B cell (primary cell): ENCODE data around the gene MBNL1. TPM values are rescaled to one million over a fixed set of nuclear protein-coding genes. Genes with fewer than 3 reads are reported as not detected.

Experiments used
- ATAC-seq: fragments of 200-7000 bp; cut with Tn5 transposase; one replicate; pipeline ENCODE4 v1.10.0; 2021; ENCODE audit warnings: low read depth, mild to moderate bottlenecking, moderate number of reproducible peaks, moderate library complexity
- CTCF ChIA-PET: fragments of 350-600 bp; sonication (Branson Sonifier 250); formaldehyde crosslinking; loops from one replicate; lab custom pipeline; 2021; ENCODE audit warnings: antibody characterized with exemption, inconsistent platforms; lab: Charles Lee
- POLR2A ChIA-PET: fragments of 350-600 bp; sonication (Branson Sonifier 250); formaldehyde crosslinking; loops from one replicate; lab custom pipeline; 2021; ENCODE audit warnings: antibody characterized with exemption; lab: Charles Lee
- DNase-seq: peaks from one replicate; pipeline ENCODE4 v3.0.0; 2013
- H2AFZ ChIP-seq: 2 replicates; pipeline ENCODE4 v1.6.1; 2012; ENCODE audit warnings: mild to moderate bottlenecking, low read depth, low read length; ENCODE audit not compliant: insufficient read depth, poor library complexity, severe bottlenecking
- H3K27ac ChIP-seq, 2 donors: 1 replicate in 1 of 2; 2 replicates in 1 of 2; pipeline ENCODE4 v1.5.1; 2012 to 2013; ENCODE audit warnings: low read length in 2 of 2, mild to moderate bottlenecking in 2 of 2, moderate library complexity in 1 of 2
- H3K27me3 ChIP-seq, 4 experiments: fragments of 200-600 bp in 1 of 4; sonication (generic) in 1 of 4; replicated peaks in 1 of 4; 1 replicate in 2 of 4; 2 replicates in 2 of 4; pipeline versions ENCODE4 v1.6.1 to v1.7.0; 2013 to 2016; ENCODE audit warnings: low read length in 3 of 4, mild to moderate bottlenecking in 2 of 4, mixed read lengths in 1 of 4, moderate library complexity in 1 of 4; ENCODE audit not compliant: insufficient read depth in 4 of 4, control insufficient read depth in 3 of 4; ENCODE audit errors: control extremely low read depth in 1 of 4
- H3K36me3 ChIP-seq, 2 experiments: replicated peaks in 1 of 2; 1 replicate in 1 of 2; 2 replicates in 1 of 2; pipeline versions ENCODE4 v1.6.1 to v1.7.1; 2013; ENCODE audit warnings: low read length in 1 of 2; ENCODE audit not compliant: insufficient read depth in 2 of 2, control insufficient read depth in 1 of 2; ENCODE audit errors: control extremely low read depth in 1 of 2, extremely low read depth in 1 of 2
- H3K4me1 ChIP-seq, 2 donors: fragments of 200-600 bp in 1 of 2; sonication (generic) in 1 of 2; 1 replicate in 1 of 2; 2 replicates in 1 of 2; pipeline versions ENCODE4 v1.5.1 to v1.6.1; 2013 to 2017; ENCODE audit warnings: low read length in 2 of 2; ENCODE audit not compliant: control insufficient read depth in 2 of 2, insufficient read depth in 2 of 2
- H3K4me2 ChIP-seq: replicated peaks from 2 replicates; pipeline ENCODE3; 2012; ENCODE audit warnings: mild to moderate bottlenecking, low read depth, low read length; ENCODE audit not compliant: poor library complexity, severe bottlenecking
- H3K4me3 ChIP-seq, 5 experiments: fragments of 200-600 bp in 1 of 5; sonication (generic) in 1 of 5; 1 replicate in 3 of 5; 2 replicates in 2 of 5; pipeline versions ENCODE4 v1.5.1 to v1.7.0; 2011 to 2016; ENCODE audit warnings: low read length in 4 of 5, mild to moderate bottlenecking in 4 of 5, low read depth in 2 of 5, control low read depth in 1 of 5, moderate library complexity in 1 of 5; ENCODE audit not compliant: insufficient read depth in 1 of 5; ENCODE audit errors: control extremely low read depth in 1 of 5, extremely low read depth in 1 of 5
- H3K79me2 ChIP-seq: fragments of 200-600 bp; sonication (generic); one replicate; pipeline ENCODE4 v1.6.0; 2016; ENCODE audit warnings: low read length; ENCODE audit not compliant: control insufficient read depth, insufficient read depth
- H3K9ac ChIP-seq: fragments of 200-600 bp; sonication (generic); 2 replicates; pipeline ENCODE4 v1.6.1; 2017; ENCODE audit warnings: mild to moderate bottlenecking, low read length, moderate library complexity
- H3K9me3 ChIP-seq, 3 donors: one replicate each; pipeline versions ENCODE4 v1.6.1 to v1.7.1; 2013; ENCODE audit warnings: low read length in 2 of 3; ENCODE audit not compliant: control insufficient read depth in 2 of 3, insufficient read depth in 1 of 3; ENCODE audit errors: control extremely low read depth in 1 of 3
- H4K20me1 ChIP-seq: 2 replicates; pipeline ENCODE4 v1.6.0; 2012; ENCODE audit warnings: mild to moderate bottlenecking, low read length; ENCODE audit not compliant: insufficient read depth, control insufficient read depth, poor library complexity, severe bottlenecking
- H3K27ac Mint-ChIP-seq: one replicate; pipeline ENCODE4 v1.8.0; 2021; ENCODE audit warnings: mixed read lengths
- H3K27me3 Mint-ChIP-seq: one replicate; pipeline ENCODE4 v1.8.0; 2021; ENCODE audit warnings: mixed read lengths
- H3K4me1 Mint-ChIP-seq: one replicate; pipeline ENCODE4 v1.8.0; 2021; ENCODE audit warnings: mixed read lengths
- H3K4me3 Mint-ChIP-seq: one replicate; pipeline ENCODE4 v1.8.0; 2021; ENCODE audit warnings: mixed read lengths
- H3K9me3 Mint-ChIP-seq: one replicate; pipeline ENCODE4 v1.8.0; 2022; ENCODE audit warnings: mixed read lengths; ENCODE audit not compliant: insufficient read depth
- EZH2 ChIP-seq: IDR thresholded peaks from 2 replicates; pipeline ENCODE4 v1.6.1; 2012; ENCODE audit warnings: borderline replicate concordance, low read depth, mild to moderate bottlenecking, moderate library complexity, low read length; ENCODE audit not compliant: insufficient read depth, poor library complexity, severe bottlenecking
- WGBS: methylation state at CpG from one replicate; pipeline ENCODE4 v1.1.5; 2013; ENCODE audit warnings: missing lambda C conversion rate; ENCODE audit not compliant: insufficient coverage; 5-methylcytosine and 5-hydroxymethylcytosine counted together
- intact Hi-C: fragments of 100-400 bp; cut with micrococcal nuclease; formaldehyde crosslinking; loops from one replicate; pipeline ENCODE4 v1.10.0; 2022
- polyA plus RNA-seq: library from polyadenylated mRNA; depleted of rRNA; stranded (reverse); fragments of >200 nt; gene quantifications from 2 replicates; pipeline ENCODE4 v1.2.3, GENCODE V29; 2012
- total RNA-seq, 2 donors: library from RNA; stranded (reverse); fragments of 120-200 nt in 1 of 2; gene quantifications; 1 replicate in 1 of 2; 2 replicates in 1 of 2; pipeline versions ENCODE4 v1.2.3 to v1.2.4, GENCODE V29; 2013 to 2022
- TF ChIP-seq, protein P1 (sequence below): fragments of 200-600 bp; IDR thresholded peaks from one replicate; pipeline ENCODE4 v1.8.0; 2022; ENCODE audit warnings: antibody characterized with exemption, mild to moderate bottlenecking

The MBNL1 gene
- total and polyA plus RNA-seq, 2 donors (not counting 1 experiment from before 2014, with no cell fraction given): 195 to 505 TPM

GRCh38 chr3:152353578-152353977, 84.8 kb downstream of the MBNL1 start:
- peak overlapping the region; percentile 64 for H3K27ac Mint-ChIP-seq
- intact Hi-C loops: no loop called here
- no peak overlapping the region for H3K4me3 ChIP-seq
- ATAC-seq (no peak), DNase-seq (no peak)
- no peak overlapping the region for H3K9ac ChIP-seq
- H3K27me3 Mint-ChIP-seq: no peaks in the 10 kb centered on the region
- peak overlapping the region; percentile 24 for H3K4me2 ChIP-seq
- H3K27me3 ChIP-seq: no peaks in the 10 kb centered on the region
- H4K20me1 ChIP-seq: no peaks in the 10 kb centered on the region
- peaks cover 99% of the 10 kb centered on the region for H3K79me2 ChIP-seq
- peaks cover 26 to 64% of the 10 kb centered on the region in 2 donors for H3K4me1 ChIP-seq
- H3K27ac ChIP-seq: peak overlapping the region in 1 of 2 donors; percentile 45
- H3K9me3 ChIP-seq: no peaks in the 10 kb centered on the region
- peak overlapping the region; percentile 11 for H3K4me3 Mint-ChIP-seq
- no peak overlapping the region for H2AFZ ChIP-seq
- TF ChIP-seq, protein P1, sequence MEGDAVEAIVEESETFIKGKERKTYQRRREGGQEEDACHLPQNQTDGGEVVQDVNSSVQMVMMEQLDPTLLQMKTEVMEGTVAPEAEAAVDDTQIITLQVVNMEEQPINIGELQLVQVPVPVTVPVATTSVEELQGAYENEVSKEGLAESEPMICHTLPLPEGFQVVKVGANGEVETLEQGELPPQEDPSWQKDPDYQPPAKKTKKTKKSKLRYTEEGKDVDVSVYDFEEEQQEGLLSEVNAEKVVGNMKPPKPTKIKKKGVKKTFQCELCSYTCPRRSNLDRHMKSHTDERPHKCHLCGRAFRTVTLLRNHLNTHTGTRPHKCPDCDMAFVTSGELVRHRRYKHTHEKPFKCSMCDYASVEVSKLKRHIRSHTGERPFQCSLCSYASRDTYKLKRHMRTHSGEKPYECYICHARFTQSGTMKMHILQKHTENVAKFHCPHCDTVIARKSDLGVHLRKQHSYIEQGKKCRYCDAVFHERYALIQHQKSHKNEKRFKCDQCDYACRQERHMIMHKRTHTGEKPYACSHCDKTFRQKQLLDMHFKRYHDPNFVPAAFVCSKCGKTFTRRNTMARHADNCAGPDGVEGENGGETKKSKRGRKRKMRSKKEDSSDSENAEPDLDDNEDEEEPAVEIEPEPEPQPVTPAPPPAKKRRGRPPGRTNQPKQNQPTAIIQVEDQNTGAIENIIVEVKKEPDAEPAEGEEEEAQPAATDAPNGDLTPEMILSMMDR: no peak
- TF ChIP-seq EZH2: no peak
- H3K9me3 Mint-ChIP-seq: no peaks in the 10 kb centered on the region
- ChIA-PET CTCF (interaction anchor here (1.4 kb wide), 1 partner anchor 169 kb away, joined by 3 read pairs; no protein-coding TSS in a partner anchor), POLR2A (no interaction called here)
- H3K36me3 ChIP-seq: peaks cover 14 to 23% of the 10 kb centered on the region in 2 experiments
- peaks cover 52% of the 10 kb centered on the region for H3K4me1 Mint-ChIP-seq

DNA sequence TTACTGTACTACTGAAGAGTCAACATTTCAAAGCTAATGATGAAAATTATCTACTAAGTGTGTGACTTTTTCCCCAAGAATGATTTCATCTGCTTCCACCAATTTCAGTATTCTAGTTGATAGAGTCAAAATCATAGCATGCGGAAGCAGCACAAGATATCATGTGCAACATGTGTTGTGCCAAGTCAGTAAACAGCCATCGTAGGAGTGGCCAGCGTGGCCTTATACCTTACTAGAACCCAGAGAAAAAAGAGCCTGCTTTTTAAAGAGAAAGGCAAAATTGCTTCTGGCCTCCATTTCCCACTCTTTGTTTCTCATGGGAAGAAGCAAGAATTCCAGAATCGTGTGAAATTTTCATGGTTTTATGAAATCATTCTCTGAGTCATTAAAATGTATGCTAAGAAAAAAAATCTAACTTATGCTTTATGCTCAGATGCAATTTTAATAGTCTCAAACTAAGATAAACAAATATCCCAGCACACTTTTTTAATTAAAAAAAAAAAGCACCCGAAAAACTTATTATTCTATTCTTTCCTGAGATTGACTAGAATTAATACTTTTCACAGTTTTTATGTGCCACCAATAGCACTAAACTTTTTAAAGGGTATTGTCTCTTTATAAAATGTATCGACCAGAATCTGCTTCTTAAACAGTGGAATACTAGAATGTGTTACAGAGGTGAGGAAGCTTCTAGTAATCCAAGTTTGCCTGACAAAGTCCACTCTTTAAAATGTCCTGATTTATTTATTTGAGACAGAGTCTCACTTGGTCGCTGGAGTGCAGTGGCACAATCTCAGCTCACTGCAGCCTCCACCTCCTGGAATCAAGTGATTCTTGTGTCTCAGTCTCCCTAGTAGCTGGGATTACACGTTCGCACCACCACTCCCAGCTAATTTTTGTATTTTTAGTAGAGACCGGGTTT, 87.3 kb downstream of the MBNL1 start:
- no peaks in the 10 kb centered on the region for H3K27me3 Mint-ChIP-seq
- POLR2A ChIA-PET: no interaction called here
- Histone ChIP-seq H3K4me2 (no peak overlapping the region), H3K9me3 (no peaks in the 10 kb centered on the region), H3K4me3 (no peak overlapping the region), H2AFZ (no peak overlapping the region), H4K20me1 (peaks cover 1% of the 10 kb centered on the region), H3K36me3 (peaks cover 13 to 28% of the 10 kb centered on the region in 2 experiments), H3K79me2 (peaks cover 98% of the 10 kb centered on the region), H3K27me3 (no peaks in the 10 kb centered on the region), H3K27ac (peak overlapping the region in 1 of 2 donors; percentile 54), H3K9ac (no peak overlapping the region), H3K4me1 (peaks cover 16 to 43% of the 10 kb centered on the region in 2 donors)
- no peak overlapping the region for H3K4me3 Mint-ChIP-seq
- no peak for DNase-seq
- H3K27ac Mint-ChIP-seq: peak overlapping the region; percentile 29
- H3K9me3 Mint-ChIP-seq: no peaks in the 10 kb centered on the region
- TF ChIP-seq, protein P1: no peak
- TF ChIP-seq EZH2: no peak
- ATAC-seq: no peak
- 93% methylated on average over 3 of the region's 10 CpGs for WGBS
- intact Hi-C loops: no loop called here
- CTCF ChIA-PET: interaction anchor here (1.2 kb wide), 1 partner anchor 10 kb away, joined by 3 read pairs; no protein-coding TSS in a partner anchor
- peaks cover 62% of the 10 kb centered on the region for H3K4me1 Mint-ChIP-seq
